ENCODE data around the gene CCDC134.

Gene CCDC134

GRCh38 chr22:41772645-41773044 is 27.8 kb upstream of the CCDC134 start:
- Histone ChIP-seq H3K9ac (ENCODE audit: low read length) (no peak overlapping the region), H3K4me1 (ENCODE audit: control insufficient read depth, insufficient read depth, low read length) (peaks cover 2% of the 10 kb centered on the region), H3K9me3 (ENCODE audit: control insufficient read depth, low read length) (no peaks in the 10 kb centered on the region), H3K4me3 (ENCODE audit: low read length) (no peak overlapping the region), H3K27me3 (replicated peaks; ENCODE audit: control insufficient read depth, insufficient read depth, low read length) (no peaks in the 10 kb centered on the region), H3K36me3 (ENCODE audit: control insufficient read depth, insufficient read depth, low read length, severe bottlenecking) (no peaks in the 10 kb centered on the region)
- no peak for DNase-seq (ENCODE audit: low read depth)

DNA sequence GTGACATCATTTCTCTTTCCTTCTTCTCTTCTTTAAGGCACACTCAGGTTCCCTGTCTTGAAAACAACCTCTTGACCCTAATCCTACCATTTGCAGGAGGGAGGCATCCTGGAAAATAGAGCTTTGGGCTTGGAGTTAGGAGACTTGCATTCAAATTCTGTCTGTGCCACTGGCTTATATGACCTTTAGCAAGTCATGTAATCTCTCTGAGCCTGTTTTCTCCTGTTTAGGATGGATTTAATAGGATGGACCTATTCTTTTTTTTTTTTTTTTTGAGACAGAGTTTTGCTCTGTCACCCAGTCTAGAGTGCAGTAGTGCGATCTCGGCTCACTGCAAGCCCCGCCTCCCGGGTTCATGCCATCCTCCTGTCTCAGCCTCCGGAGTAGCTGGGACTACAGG is 25.1 kb upstream of the CCDC134 start:
- Histone ChIP-seq H3K9ac (ENCODE audit: low read length) (no peak overlapping the region), H3K27me3 (replicated peaks; ENCODE audit: control insufficient read depth, insufficient read depth, low read length) (no peaks in the 10 kb centered on the region), H3K4me3 (ENCODE audit: low read length) (no peak overlapping the region), H3K4me1 (ENCODE audit: control insufficient read depth, insufficient read depth, low read length) (peaks cover 2% of the 10 kb centered on the region), H3K36me3 (ENCODE audit: control insufficient read depth, insufficient read depth, low read length, severe bottlenecking) (no peaks in the 10 kb centered on the region), H3K9me3 (ENCODE audit: control insufficient read depth, low read length) (no peaks in the 10 kb centered on the region)
- no peak for DNase-seq (ENCODE audit: low read depth)

- Histone ChIP-seq H3K27me3 (replicated peaks; ENCODE audit: control insufficient read depth, insufficient read depth, low read length) (no peaks in the 10 kb centered on the region), H3K36me3 (ENCODE audit: control insufficient read depth, insufficient read depth, low read length, severe bottlenecking) (no peaks in the 10 kb centered on the region), H3K9ac (ENCODE audit: low read length) (no peak overlapping the region), H3K9me3 (ENCODE audit: control insufficient read depth, low read length) (no peaks in the 10 kb centered on the region), H3K4me1 (ENCODE audit: control insufficient read depth, insufficient read depth, low read length) (peaks cover 2% of the 10 kb centered on the region), H3K4me3 (ENCODE audit: low read length) (no peak overlapping the region)
- no peak for DNase-seq (ENCODE audit: low read depth)
Observed at GRCh38 chr22:41775976-41776375, 24.5 kb upstream of the CCDC134 start.

- no peak overlapping the region for H3K4me3 ChIP-seq (ENCODE audit: low read length)
- H3K36me3 ChIP-seq (ENCODE audit: control insufficient read depth, insufficient read depth, low read length, severe bottlenecking) = no peaks in the 10 kb centered on the region
- no peak for DNase-seq (ENCODE audit: low read depth)
- H3K27me3 ChIP-seq (replicated peaks; ENCODE audit: control insufficient read depth, insufficient read depth, low read length) = no peaks in the 10 kb centered on the region
- no peaks in the 10 kb centered on the region for H3K4me1 ChIP-seq (ENCODE audit: control insufficient read depth, insufficient read depth, low read length)
- H3K9ac ChIP-seq (ENCODE audit: low read length) = no peak overlapping the region
- H3K9me3 ChIP-seq (ENCODE audit: control insufficient read depth, low read length) = no peaks in the 10 kb centered on the region
Observed at GRCh38 chr22:41776381-41776780, 24.1 kb upstream of the CCDC134 start.

GRCh38 chr22:41777749-41778425 is 22.6 kb upstream of the CCDC134 start:
- Histone ChIP-seq H3K36me3 (ENCODE audit: control insufficient read depth, insufficient read depth, low read length, severe bottlenecking) (no peaks in the 10 kb centered on the region), H3K4me1 (ENCODE audit: control insufficient read depth, insufficient read depth, low read length) (no peaks in the 10 kb centered on the region), H3K27me3 (replicated peaks; ENCODE audit: control insufficient read depth, insufficient read depth, low read length) (peaks cover 2% of the 10 kb centered on the region), H3K4me3 (ENCODE audit: low read length) (no peak overlapping the region), H3K9ac (ENCODE audit: low read length) (no peak overlapping the region), H3K9me3 (ENCODE audit: control insufficient read depth, low read length) (no peaks in the 10 kb centered on the region)
- DNase-seq (ENCODE audit: low read depth) = no peak

DNA sequence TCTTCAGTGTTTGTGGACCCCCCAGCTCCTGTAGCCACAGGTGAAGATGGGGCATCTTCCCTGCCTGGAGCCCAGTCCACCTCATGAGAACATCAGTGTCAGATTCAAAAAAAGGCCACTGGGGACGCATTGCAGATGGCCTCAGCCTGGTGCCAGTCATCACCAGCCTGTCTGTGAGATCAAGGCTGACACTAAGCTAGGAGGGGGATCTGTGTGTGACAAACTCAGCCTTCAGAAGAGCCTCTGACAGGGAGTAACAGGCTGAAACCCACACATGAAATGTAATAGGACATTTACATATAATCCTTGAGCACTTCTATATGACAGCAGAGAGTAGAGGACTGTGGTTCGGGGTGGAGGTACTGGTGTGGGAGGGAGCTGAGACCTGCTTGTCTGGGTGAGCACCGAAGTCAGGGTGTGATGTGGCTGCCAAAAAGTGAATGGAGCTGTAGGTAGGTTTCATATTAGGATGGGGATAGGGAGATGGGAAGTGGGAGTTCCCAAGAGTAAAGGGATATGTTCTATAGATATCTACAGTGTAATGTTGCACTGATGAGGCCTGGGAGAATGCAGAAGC is 20.5 kb upstream of the CCDC134 start:
- DNase-seq (ENCODE audit: low read depth) = no peak
- no peak overlapping the region for H3K4me3 ChIP-seq (ENCODE audit: low read length)
- no peaks in the 10 kb centered on the region for H3K36me3 ChIP-seq (ENCODE audit: control insufficient read depth, insufficient read depth, low read length, severe bottlenecking)
- H3K9ac ChIP-seq (ENCODE audit: low read length) = no peak overlapping the region
- peaks cover 2% of the 10 kb centered on the region for H3K27me3 ChIP-seq (replicated peaks; ENCODE audit: control insufficient read depth, insufficient read depth, low read length)
- H3K9me3 ChIP-seq (ENCODE audit: control insufficient read depth, low read length) = no peaks in the 10 kb centered on the region
- no peaks in the 10 kb centered on the region for H3K4me1 ChIP-seq (ENCODE audit: control insufficient read depth, insufficient read depth, low read length)

DNA sequence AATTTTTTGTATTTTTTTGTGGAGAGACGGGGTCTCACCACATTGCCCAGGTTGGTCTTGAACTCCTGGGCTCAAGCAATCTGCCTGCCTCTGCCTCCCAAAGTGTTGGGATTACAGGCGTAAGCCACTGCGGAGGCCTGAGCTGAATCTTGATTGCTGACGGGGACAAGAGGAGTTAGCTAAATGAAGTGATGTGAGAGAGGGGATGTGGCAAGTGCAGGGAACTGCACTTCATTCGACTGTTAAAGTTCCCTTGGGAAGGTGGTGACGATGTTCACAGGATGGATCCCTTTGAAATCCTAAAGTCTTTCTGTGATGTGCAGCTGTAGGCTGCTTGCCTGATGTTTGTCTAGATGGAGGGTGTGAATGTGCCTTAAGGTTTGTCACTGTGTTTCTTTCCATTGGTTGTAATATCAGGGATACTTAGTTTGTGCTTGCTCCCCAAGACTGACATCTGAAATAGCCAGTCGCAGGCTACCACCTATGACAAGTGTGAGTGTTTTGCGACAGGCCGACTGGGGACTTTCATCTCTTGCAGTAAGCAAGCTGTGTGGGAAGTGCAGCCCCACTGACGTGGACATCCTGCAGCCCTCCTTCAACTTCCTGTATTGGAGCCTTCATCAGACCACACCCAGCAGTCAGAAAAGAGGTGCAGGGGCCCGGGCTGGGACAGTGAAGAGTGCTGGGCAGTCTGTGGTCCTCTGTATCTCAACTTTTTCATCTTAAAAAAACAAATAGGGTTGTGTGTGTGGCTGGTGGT is 19.6 kb upstream of the CCDC134 start:
- Histone ChIP-seq H3K4me3 (ENCODE audit: low read length) (no peak overlapping the region), H3K27me3 (replicated peaks; ENCODE audit: control insufficient read depth, insufficient read depth, low read length) (peaks cover 2% of the 10 kb centered on the region), H3K4me1 (ENCODE audit: control insufficient read depth, insufficient read depth, low read length) (no peaks in the 10 kb centered on the region), H3K36me3 (ENCODE audit: control insufficient read depth, insufficient read depth, low read length, severe bottlenecking) (no peaks in the 10 kb centered on the region), H3K9me3 (ENCODE audit: control insufficient read depth, low read length) (no peaks in the 10 kb centered on the region), H3K9ac (ENCODE audit: low read length) (no peak overlapping the region)
- DNase-seq (ENCODE audit: low read depth) = peak; percentile 4

- H3K4me3 ChIP-seq (ENCODE audit: low read length) = no peak overlapping the region
- H3K4me1 ChIP-seq (ENCODE audit: control insufficient read depth, insufficient read depth, low read length) = peaks cover 5% of the 10 kb centered on the region
- no peak for DNase-seq (ENCODE audit: low read depth)
- H3K27me3 ChIP-seq (replicated peaks; ENCODE audit: control insufficient read depth, insufficient read depth, low read length) = peaks cover 2% of the 10 kb centered on the region
- H3K36me3 ChIP-seq (ENCODE audit: control insufficient read depth, insufficient read depth, low read length, severe bottlenecking) = no peaks in the 10 kb centered on the region
- no peaks in the 10 kb centered on the region for H3K9me3 ChIP-seq (ENCODE audit: control insufficient read depth, low read length)
- no peak overlapping the region for H3K9ac ChIP-seq (ENCODE audit: low read length)
Observed at GRCh38 chr22:41781507-41781906, 19.0 kb upstream of the CCDC134 start.

DNA sequence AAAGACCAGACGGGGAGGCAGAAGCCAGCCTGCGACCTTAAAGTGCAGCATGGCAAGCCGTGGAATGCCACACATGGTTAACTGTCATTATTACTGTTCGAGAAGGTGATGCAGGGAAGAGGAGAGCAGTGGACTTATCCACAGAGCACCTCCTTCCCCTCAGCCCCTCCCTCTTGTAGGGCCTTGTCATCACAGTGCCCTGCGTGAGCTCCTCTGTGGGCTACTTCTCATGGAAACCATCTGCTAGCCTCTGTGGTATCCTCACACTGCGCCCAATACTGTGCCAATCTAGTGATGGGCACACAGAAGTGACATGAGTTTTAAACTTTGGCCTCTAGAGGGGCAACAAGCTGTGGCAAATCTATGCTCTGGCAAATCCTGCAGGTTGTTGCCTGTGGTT is 18.2 kb upstream of the CCDC134 start:
- peaks cover 12% of the 10 kb centered on the region for H3K4me1 ChIP-seq (ENCODE audit: control insufficient read depth, insufficient read depth, low read length)
- peaks cover 2% of the 10 kb centered on the region for H3K27me3 ChIP-seq (replicated peaks; ENCODE audit: control insufficient read depth, insufficient read depth, low read length)
- no peak overlapping the region for H3K9ac ChIP-seq (ENCODE audit: low read length)
- DNase-seq (ENCODE audit: low read depth) = no peak
- no peaks in the 10 kb centered on the region for H3K36me3 ChIP-seq (ENCODE audit: control insufficient read depth, insufficient read depth, low read length, severe bottlenecking)
- H3K9me3 ChIP-seq (ENCODE audit: control insufficient read depth, low read length) = no peaks in the 10 kb centered on the region
- H3K4me3 ChIP-seq (ENCODE audit: low read length) = no peak overlapping the region

- DNase-seq (ENCODE audit: low read depth) = no peak
- Histone ChIP-seq H3K9ac (ENCODE audit: low read length) (no peak overlapping the region), H3K36me3 (ENCODE audit: control insufficient read depth, insufficient read depth, low read length, severe bottlenecking) (no peaks in the 10 kb centered on the region), H3K27me3 (replicated peaks; ENCODE audit: control insufficient read depth, insufficient read depth, low read length) (peaks cover 2% of the 10 kb centered on the region), H3K4me3 (ENCODE audit: low read length) (no peak overlapping the region), H3K9me3 (ENCODE audit: control insufficient read depth, low read length) (no peaks in the 10 kb centered on the region), H3K4me1 (ENCODE audit: control insufficient read depth, insufficient read depth, low read length) (peaks cover 16% of the 10 kb centered on the region)
Observed at GRCh38 chr22:41782751-41783150, 17.7 kb upstream of the CCDC134 start.

- no peak for DNase-seq (ENCODE audit: low read depth)
- H3K27me3 ChIP-seq (replicated peaks; ENCODE audit: control insufficient read depth, insufficient read depth, low read length) = no peaks in the 10 kb centered on the region
- no peaks in the 10 kb centered on the region for H3K9me3 ChIP-seq (ENCODE audit: control insufficient read depth, low read length)
- H3K9ac ChIP-seq (ENCODE audit: low read length) = no peak overlapping the region
- H3K36me3 ChIP-seq (ENCODE audit: control insufficient read depth, insufficient read depth, low read length, severe bottlenecking) = no peaks in the 10 kb centered on the region
- no peak overlapping the region for H3K4me3 ChIP-seq (ENCODE audit: low read length)
- H3K4me1 ChIP-seq (ENCODE audit: control insufficient read depth, insufficient read depth, low read length) = peaks cover 16% of the 10 kb centered on the region
Observed at GRCh38 chr22:41787331-41787730, 13.1 kb upstream of the CCDC134 start.
